Kidney tubule cell (primary cell): ENCODE measurements around the gene EDC4.
"Not testable (repeated sequence)": the region's sequence is repeated elsewhere in the genome, so short reads cannot be mapped to it uniquely, and the experiment has no call there.

Source experiments
- DNase-seq: peaks from one replicate; pipeline ENCODE4 v3.0.0-alpha.2; 2018; ENCODE audit warnings: low spot score

EDC4 gene

DNA sequence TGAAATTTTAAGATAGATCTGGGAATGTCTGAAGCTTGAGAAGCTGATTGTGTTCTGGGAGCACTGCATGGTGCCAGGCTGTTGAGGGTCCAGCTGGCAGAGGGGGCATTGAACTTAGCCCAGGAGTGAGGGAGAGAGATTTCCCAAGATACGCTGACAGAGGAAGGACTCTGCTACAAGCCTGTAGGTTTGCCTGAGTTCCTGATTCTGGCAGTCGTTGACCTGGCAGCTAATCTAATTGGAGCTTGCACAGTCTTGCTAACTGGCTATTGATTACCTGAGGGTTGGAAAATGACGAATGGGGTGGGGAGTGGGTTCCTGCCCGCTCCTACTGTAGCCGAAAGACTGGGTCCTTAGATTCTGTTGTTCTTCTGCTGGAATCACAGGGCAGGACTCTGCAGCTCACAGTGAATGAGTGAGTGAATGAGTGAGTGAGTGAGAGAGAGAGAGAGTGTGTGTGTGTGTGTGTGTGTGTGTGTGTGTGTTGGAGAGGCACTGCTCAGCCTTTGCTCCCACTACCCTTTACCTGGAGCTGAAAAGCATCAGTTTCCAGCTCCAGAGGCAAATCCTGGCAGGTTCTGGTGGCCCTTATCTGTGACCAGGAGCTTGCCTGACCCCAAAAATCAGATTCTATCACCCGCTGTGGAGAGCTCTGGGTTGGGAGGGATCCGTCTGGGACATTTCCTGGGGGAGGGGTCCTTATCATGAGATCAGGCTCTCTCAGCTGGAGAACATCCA lies 42.1 kb downstream of the EDC4 start:
- DNase-seq: no peak

DNA sequence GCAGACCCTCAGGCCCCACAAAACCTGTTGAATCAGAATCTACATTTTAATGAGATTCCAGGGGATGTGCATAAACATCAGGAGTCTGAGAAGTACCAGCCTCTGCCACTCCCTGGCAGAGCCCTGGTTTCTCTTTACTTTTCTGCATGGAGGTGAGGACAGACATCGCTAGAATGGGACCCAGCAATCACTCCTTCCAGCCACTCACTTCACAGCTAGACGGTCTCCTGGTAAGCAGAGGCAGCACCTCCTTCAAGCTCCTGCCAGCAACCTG lies 42.6 kb downstream of the EDC4 start:
- DNase-seq: not testable (repeated sequence)

DNA sequence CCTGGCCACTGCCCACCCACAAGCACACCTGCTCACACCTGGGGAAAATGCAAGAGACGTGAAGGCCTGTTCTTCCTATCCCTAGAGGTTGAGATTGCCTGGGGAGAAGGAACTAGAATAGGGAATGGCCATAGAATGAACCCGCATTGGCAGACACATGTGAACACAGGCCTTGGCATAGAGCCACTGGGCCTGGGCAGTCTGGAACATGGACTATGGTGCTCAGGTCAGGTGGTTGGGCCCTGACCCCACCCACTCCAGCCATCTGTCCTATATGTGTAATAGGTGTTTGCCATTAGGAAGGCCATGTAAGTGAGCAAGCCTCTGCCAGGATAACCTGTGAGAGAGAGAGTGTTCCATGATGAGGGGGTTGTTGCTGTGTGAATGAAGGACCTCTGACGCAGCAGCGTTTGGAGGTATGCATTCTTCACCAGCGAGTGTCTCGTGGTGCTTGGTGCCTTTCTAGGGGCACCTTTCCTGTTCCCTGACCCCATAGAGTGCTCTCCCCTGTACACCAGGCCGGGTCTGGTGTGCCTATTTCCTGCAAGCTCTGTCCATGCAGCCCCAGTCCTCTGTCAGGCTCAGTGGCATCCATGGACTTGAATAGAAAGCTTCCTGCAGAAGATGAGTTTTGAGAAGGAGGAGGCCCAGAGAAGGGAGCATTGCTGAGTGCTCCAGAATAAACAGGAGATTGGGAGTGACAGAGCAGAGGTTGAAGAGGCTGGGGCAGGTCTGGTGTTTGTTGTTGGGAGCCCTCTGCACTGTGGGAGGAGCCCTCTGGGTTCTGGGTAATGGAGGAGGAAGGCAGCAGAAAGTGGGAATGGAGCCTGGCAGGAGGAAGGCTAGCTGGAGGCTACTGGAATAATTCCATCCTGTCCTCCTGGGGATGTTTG lies 43.2 kb downstream of the EDC4 start:
- no peak for DNase-seq

DNA sequence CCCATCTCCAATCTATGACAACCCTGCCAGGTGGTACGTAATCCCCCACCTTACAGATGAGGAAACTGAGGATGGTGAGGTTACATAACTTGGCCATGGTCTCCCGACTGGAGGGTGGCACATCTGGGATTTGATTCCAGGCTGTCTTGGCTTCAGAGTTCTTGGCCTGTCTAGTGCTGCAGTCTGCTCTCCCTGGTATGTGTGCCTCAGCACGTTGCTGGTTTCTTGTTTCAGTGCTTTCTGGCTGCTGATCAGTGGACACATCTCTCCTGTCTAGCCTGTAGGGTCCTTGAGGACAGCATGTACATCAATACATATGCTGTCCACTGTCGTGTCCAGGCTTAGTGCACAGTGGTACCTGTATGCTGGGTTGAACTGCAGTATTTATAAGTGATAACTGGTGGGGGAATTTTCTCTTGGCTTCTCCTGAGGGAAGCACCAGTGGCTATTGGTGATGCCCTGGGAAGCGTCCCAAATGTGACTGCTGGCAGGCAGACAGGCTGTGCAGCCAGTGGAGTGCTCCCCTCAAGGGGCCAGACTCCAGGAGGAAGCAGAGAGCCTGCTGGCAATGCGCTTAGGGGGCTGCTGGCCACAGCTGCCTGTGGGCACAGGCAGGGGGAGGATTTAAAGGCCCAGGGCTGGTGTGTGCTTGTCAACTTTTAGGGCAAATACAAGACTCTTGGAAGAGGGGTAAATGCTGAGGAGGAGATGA lies 44.4 kb downstream of the EDC4 start:
- no peak for DNase-seq

DNA sequence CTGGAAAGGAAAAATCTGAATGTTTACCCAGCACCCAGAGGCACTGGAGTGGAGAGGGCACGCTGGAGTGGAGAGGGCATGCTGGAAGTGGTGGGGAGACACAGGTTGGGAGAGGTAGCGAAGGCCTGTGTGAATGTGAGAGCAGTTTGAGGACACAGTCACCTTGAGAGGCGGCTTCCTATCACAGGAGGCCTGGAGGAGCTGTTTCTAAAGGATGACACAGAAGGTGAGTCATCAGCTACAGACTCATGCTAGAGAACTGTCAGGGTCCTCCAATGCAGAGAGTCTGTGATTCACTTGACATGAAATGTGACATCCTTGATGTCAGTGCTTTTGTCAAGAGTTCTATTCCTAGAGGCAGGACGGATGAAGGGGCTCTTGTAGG lies 45.0 kb downstream of the EDC4 start:
- peak; percentile 92 for DNase-seq

DNA sequence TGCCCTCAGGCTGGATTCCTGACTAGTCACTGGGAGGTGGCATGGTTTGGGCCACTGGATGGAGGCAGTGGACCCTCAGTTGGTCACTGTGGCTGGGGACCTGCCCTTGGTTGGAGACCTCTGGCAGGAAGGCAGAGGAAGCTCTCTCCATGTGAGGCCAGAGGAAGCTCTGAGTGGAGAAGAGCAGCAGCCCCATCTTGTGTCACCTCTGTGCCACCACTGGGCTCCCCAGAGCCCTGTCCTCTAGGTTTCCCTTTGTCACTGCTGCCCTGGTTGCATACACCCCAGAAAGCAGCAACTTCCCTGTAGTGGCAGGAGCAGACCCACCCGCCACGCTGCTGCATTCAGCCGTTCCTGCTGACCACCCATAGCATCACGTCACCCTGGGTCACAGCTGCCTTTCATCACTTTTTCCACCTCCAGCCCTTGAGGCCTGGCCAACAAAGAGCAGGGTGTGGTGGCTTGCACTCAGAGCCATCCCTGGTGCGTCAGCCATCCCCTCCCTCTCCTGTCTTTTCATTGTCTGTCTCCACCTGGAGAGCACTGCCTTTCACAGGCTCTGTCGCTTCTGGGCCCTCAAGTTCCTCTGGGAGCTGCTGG lies 46.9 kb downstream of the EDC4 start:
- DNase-seq: no peak

DNA sequence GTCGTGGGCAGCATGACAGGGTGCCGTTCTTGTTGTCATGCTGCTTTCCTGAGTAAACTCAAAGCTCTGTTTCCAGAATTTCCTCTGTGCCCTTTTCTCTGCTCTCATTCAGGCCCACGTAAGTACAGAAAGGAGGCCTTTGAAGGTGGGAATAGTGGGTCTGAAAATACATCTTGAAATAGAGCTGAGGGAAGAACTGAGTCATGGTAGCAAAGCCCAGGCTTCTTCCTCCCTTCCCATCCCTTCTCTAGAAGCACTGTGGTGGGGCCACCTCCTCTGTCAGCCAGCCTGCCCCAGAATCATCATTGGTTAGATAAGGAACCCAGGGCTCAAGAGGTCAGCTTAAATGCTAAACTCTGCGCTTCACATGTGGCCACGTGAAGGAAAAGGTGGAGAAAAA lies 49.4 kb downstream of the EDC4 start:
- no peak for DNase-seq

DNA sequence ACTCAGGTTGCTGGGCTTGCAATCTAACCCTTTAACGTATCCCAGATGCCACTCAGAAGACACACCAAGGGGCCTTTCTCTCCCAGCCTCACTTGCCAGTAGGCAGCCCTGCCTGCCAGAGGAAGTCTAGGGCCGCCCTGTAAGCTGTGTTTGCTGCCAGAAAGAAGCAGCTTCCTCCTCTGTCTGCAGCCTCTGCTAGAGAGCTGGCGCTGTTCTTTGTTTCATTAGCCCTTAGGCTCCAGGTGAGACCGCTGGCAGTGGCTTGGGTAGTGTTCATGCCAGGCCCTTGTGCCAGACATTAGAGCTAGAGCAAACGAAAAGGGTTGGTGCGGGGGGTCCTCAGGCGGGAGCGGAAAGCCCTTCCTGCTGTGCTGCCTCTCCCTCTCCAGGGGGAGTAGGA lies 49.9 kb downstream of the EDC4 start:
- DNase-seq: no peak

DNA sequence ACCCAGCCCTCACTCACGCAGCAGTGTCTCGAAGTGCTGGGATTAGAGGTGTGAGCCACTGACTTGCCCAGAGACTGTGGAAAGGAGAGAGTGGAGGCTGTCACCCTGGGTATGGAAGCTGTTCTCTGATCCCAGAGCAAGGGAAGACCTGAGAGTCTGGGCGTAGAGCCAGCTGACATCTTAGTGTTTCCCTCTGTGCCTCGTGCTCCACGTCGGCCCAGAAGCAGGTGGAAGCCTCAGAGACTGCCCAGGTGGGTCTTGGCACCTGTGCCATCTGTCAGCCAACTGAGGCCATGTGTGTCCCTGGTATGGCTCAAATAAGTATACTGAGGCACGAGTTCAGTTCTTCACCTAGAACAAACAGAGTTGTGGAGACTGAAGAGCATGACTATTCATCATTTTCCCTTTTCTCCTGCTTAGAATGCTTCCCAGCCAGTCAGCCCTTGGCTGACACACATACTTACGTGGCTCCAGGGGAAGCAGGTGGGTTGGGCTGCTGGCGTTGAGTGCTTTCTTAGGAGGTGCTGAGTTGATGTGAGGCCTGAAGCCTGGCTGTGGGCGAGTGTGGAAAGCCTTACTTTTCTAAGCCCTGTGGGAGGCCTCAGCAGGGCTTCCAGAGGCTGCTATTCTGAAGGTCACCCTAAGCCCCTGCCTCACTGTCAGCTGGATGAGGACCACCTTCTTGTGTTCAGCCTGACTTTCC lies 50.7 kb downstream of the EDC4 start:
- DNase-seq: no peak

DNA sequence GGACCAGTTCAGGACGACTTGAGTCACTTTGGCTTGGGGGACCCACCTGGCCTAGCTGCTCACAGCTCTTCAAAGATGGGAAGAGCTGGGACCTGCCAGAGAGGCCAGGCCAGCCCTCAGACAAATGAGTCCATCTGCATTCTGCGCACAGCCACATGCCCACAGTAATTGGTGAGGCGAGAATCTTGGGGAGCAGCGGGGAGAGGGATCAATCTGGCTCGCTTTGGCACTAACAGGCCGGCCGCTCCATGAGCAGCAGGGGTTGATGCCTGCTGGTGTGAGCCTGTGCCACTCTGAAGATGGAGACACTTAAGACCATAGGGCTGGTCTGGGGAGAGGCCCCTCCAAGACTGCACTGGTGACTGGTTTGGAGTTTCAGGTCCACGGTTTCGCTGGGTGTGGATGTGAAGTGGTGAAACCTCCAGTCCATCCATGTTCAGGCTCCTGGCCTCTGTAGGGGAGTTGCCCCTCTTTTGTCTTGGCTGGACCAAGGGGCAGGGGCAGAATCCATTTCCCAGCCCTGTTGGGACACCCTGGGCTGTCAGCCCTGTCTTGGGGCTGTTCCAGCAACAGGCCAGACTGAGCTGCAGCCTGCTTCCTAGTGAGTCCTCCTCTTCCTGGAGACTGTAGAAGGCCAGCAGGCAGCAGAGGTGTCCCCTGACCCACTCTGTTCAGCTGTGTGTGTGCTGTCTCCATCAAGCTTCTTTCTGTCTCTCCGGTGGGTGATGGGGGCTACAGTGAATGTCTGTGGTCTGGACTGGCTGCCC lies 51.5 kb downstream of the EDC4 start:
- DNase-seq: no peak

DNA sequence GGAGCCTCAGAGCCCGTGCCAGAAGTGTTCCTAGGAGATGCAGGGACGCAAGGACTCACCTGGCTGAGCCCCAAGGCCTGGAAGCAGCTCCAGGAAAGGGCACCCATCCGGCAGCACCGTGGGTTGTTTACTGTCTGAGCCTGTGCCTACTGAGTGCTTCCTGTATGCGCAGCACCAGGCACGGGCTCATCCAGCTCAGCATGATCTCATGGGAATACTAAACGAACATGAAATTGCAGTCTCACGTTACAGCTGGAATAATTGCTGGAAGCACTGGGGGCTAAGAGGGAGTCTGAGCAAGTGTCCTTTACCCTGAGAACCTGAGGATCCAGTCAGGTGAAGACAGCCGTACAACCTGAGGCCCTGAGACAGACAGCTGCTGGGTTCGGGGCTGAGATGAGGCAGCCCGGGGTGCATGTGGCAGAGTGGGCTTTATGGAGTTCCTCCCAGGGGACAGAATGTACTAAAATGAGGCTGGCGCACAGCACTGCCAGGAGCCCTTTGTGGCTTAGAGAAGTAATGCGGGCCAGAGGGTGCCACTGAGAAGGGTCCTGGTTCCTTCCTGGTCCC lies 53.4 kb downstream of the EDC4 start:
- no peak for DNase-seq

DNA sequence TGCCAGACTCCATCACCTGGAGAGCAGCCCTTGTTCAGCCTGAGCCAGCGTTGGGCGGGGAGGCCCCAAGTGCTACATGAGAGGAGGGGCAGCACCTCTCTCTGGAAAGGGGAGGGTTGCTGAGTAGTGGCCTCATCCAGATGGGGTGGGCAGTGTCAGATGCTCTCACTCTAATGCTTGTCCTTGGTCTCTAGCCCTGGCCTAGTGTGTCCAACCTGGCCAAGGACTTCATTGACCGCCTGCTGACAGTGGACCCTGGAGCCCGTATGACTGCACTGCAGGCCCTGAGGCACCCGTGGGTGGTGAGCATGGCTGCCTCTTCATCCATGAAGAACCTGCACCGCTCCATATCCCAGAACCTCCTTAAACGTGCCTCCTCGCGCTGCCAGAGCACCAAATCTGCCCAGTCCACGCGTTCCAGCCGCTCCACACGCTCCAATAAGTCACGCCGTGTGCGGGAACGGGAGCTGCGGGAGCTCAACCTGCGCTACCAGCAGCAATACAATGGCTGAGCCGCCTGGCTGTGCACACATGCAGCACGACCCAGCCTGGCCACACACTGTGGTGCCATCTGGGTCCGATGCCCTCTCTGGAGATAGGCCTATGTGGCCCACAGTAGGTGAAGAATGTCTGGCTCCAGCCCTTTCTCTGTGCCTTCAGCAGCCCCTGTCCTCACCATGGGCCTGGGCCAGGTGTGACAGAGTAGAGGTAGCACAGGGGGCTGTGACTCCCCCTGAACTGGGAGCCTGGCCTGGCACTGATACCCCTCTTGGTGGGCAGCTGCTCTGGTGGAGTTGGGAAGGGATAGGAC lies 54.5 kb downstream of the EDC4 start:
- no peak for DNase-seq

DNA sequence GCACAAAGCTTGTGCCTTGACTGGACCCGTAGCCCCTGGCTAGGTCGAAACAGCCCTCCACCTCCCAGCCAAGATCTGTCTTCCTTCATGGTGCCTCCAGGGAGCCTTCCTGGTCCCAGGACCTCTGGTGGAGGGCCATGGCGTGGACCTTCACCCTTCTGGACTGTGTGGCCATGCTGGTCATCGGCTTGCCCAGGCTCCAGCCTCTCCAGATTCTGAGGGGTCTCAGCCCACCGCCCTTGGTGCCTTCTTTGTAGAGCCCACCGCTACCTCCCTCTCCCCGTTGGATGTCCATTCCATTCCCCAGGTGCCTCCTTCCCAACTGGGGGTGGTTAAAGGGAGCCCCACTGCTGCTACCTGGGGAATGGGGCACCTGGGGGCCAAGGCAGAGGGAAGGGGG lies 55.3 kb downstream of the EDC4 start:
- DNase-seq: no peak

DNA sequence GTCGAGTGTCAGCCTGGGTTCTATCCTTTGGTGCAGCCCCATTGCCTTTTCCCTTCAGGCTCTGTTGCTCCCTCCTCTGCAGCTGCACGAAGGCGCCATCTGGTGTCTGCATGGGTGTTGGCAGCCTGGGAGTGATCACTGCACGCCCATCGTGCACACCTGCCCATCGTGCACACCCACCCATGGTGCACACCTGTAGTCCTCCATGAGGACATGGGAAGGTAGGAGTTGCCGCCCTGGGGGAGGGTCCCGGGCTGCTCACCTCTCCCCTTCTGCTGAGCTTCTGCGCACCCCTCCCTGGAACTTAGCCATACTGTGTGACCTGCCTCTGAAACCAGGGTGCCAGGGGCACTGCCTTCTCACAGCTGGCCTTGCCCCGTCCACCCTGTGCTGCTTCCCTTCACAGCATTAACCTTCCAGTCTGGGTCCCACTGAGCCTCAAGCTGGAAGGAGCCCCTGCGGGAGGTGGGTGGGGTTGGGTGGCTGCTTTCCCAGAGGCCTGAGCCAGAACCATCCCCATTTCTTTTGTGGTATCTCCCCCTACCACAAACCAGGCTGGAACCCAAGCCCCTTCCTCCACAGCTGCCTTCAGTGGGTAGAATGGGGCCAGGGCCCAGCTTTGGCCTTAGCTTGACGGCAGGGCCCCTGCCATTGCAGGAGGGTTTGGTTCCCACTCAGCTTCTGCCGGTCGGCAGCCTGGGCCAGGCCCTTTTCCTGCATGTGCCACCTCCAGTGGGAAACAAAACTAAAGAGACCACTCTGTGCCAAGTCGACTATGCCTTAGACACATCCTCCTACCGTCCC lies 55.9 kb downstream of the EDC4 start:
- peak; percentile 73 for DNase-seq

DNA sequence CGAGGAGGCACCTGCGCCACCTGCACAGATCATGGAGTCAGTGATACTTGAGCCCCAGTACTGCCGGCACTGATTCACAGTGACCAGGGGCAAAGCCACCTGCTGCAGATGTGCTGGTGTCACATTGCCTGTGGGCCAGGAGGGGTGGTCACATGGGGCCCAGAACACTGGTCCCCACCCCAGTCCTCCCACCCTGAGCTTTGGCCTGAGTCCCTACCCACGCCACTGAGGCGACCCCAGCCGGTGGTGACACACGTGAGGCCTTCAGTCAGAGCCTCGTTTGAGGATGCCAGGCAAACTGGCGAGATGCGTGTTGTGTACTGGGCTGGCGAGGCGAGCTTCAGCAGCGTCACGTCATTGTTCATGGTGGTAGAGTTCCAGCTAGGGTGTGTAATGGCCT lies 57.3 kb downstream of the EDC4 start:
- DNase-seq: no peak

DNA sequence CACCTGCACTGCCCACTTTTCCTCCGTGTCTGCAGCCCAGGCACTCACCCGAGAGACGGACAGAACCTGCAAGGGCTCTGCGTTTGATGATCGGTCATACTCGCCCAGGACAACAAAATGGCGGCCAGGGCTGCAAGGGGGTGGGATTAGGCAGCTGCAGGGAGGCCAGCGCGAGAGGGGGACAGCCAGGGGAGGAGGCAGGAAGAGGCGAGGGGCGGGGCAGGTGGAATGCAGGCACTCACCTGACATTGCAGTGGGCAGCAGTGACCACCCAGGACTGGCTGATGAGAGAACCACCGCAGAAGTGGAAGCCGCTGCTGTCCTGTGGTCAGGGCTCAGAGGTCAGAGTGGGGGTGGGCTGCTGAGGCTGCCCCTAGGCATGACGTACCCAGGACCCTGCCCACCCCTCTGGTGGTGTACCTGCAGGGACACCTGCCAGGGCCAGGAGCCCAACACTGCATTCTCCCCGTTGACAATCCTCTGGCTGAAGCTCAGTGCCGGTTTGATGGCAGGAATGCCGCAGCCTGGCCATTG lies 57.9 kb downstream of the EDC4 start:
- DNase-seq: no peak
